Measurements from ENCODE around the gene WDR87.

- TF ChIP-seq SP1 (IDR thresholded peaks at IDR 0.05; ENCODE audit: low read depth) (no peak), POLR2A (IDR thresholded peaks at IDR 0.05; ENCODE audit: borderline replicate concordance, extremely low read depth, insufficient read depth, insufficient read length) (no peak), CEBPB (IDR thresholded peaks at IDR 0.05; ENCODE audit: low read depth) (no peak), CTCF (IDR thresholded peaks at IDR 0.05 in 2 of 3, conservative IDR thresholded peaks at IDR 0.05 in 1 of 3; ENCODE audit: borderline replicate concordance in 1 of 3, insufficient read depth in 1 of 3, low read depth in 2 of 3, low read length in 2 of 3) (no peak), ZNF274 (IDR thresholded peaks at IDR 0.05; ENCODE audit: low read depth, low read length) (no peak), RAD21 (IDR thresholded peaks at IDR 0.05; ENCODE audit: low read depth) (no peak), REST (IDR thresholded peaks at IDR 0.05; ENCODE audit: low read depth) (no peak), ELF1 (IDR thresholded peaks at IDR 0.05; ENCODE audit: borderline replicate concordance, low read depth) (no peak), EZH2 (IDR thresholded peaks at IDR 0.05) (no peak), FOSL1 (IDR thresholded peaks at IDR 0.05; ENCODE audit: low read depth) (no peak)
These were observed 10.2 kb downstream of the WDR87 start for GRCh38 chr19:37896180-37896579.

All from HCT116 (cell line).